Thyroid gland (tissue), 4 donors: ENCODE measurements around the gene TAF1B.

Experiments
- POLR2A ChIP-seq, 2 donors: fragments of 450-650 bp; IDR thresholded peaks; one replicate each; pipeline ENCODE4 v1.6.1; 2017; ENCODE audit warnings: antibody characterized with exemption in 2 of 2, mild to moderate bottlenecking in 2 of 2, moderate library complexity in 1 of 2
- TF ChIP-seq, protein P1 (sequence below), 6 experiments: fragments of 200-600 bp in 3 of 6; fragments of 450-650 bp in 3 of 6; sonication (generic) in 3 of 6; IDR thresholded peaks; one replicate each; pipeline ENCODE4 v1.5.1; 2016 to 2019; ENCODE audit warnings: antibody characterized with exemption in 6 of 6, mild to moderate bottlenecking in 2 of 6, inconsistent platforms in 1 of 6, moderate library complexity in 1 of 6

DNA sequence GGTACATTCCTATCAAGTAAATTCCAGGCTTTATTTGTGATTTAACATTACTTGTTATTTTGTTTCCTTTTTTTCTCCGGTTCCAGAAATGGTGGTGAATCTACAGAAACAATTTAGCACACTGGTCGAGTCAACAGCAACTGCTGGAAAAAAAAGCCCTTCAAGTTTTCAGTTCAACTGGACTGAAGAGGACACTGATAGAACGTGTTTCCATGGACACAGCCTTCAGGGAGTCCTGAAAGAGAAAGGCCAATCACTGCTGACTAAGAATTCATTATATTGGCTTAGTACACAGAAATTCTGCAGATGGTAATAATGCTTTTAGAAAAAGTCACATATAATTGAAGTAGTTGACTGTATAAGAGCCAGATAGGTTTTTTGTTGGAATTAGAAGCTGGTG lies 76.2 kb downstream of the TAF1B start:
- TF ChIP-seq POLR2A (IDR thresholded peaks at IDR 0.05) = no peak
- TF ChIP-seq, protein P1, sequence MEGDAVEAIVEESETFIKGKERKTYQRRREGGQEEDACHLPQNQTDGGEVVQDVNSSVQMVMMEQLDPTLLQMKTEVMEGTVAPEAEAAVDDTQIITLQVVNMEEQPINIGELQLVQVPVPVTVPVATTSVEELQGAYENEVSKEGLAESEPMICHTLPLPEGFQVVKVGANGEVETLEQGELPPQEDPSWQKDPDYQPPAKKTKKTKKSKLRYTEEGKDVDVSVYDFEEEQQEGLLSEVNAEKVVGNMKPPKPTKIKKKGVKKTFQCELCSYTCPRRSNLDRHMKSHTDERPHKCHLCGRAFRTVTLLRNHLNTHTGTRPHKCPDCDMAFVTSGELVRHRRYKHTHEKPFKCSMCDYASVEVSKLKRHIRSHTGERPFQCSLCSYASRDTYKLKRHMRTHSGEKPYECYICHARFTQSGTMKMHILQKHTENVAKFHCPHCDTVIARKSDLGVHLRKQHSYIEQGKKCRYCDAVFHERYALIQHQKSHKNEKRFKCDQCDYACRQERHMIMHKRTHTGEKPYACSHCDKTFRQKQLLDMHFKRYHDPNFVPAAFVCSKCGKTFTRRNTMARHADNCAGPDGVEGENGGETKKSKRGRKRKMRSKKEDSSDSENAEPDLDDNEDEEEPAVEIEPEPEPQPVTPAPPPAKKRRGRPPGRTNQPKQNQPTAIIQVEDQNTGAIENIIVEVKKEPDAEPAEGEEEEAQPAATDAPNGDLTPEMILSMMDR (IDR thresholded peaks at IDR 0.05) = no peak
